ENCODE measurements around the gene TCF12.
A peak's percentile ranks its signal among the peaks of the same experiment; 100 is the strongest.

TCF12 gene

GRCh38 chr15:57273402-57273801 lies 355.0 kb downstream of the TCF12 start:
- DNase-seq: no peak

GRCh38 chr15:57278439-57278838 lies 360.0 kb downstream of the TCF12 start:
- no peak for DNase-seq

GRCh38 chr15:57280464-57280863 lies 362.0 kb downstream of the TCF12 start:
- no peak for DNase-seq

- DNase-seq: no peak
Measured at GRCh38 chr15:57281321-57281720, 362.9 kb downstream of the TCF12 start.

GRCh38 chr15:57282686-57283085 lies 364.2 kb downstream of the TCF12 start:
- no peak for DNase-seq

GRCh38 chr15:57283774-57284503 lies 365.5 kb downstream of the TCF12 start:
- peak; percentile 77 for DNase-seq

- DNase-seq: peak; percentile 41
Measured at GRCh38 chr15:57284535-57284934, 366.1 kb downstream of the TCF12 start.

- DNase-seq: no peak
Measured at GRCh38 chr15:57285386-57285785, 366.9 kb downstream of the TCF12 start.

- DNase-seq: no peak
Measured at GRCh38 chr15:57286446-57287122, 368.1 kb downstream of the TCF12 start.

GRCh38 chr15:57287123-57287521 lies 368.7 kb downstream of the TCF12 start:
- no peak for DNase-seq

- peak; percentile 35 for DNase-seq
Measured at GRCh38 chr15:57288926-57289580, 370.6 kb downstream of the TCF12 start.

GRCh38 chr15:57290187-57290586 lies 371.7 kb downstream of the TCF12 start:
- no peak for DNase-seq

- DNase-seq: no peak
Measured at GRCh38 chr15:57290826-57291225, 372.4 kb downstream of the TCF12 start.

- no peak for DNase-seq
Measured at GRCh38 chr15:57296473-57297162, 378.2 kb downstream of the TCF12 start.

GRCh38 chr15:57297163-57297593 lies 378.7 kb downstream of the TCF12 start:
- no peak for DNase-seq

- no peak for DNase-seq
Measured at GRCh38 chr15:57297630-57298029, 379.2 kb downstream of the TCF12 start.

- no peak for DNase-seq
Measured at GRCh38 chr15:57298204-57298603, 379.8 kb downstream of the TCF12 start.

- DNase-seq: no peak
Measured at GRCh38 chr15:57298843-57299550, 380.6 kb downstream of the TCF12 start.

GRCh38 chr15:57301307-57301706 lies 382.9 kb downstream of the TCF12 start:
- no peak for DNase-seq

GRCh38 chr15:57302640-57303257 lies 384.3 kb downstream of the TCF12 start:
- DNase-seq: no peak

- no peak for DNase-seq
Measured at GRCh38 chr15:57305009-57305408, 386.6 kb downstream of the TCF12 start.
